IPS-15b (cell line): Measurements from ENCODE around the gene RBM44.

Experiments
- H3K27me3 ChIP-seq: one replicate; pipeline ENCODE4 v1.6.1; 2013; ENCODE audit warnings: low read length; ENCODE audit not compliant: control insufficient read depth, insufficient read depth
- H3K36me3 ChIP-seq: one replicate; pipeline ENCODE4 v1.6.1; 2013; ENCODE audit warnings: low read length; ENCODE audit not compliant: control insufficient read depth, insufficient read depth
- H3K4me1 ChIP-seq: one replicate; pipeline ENCODE4 v1.6.1; 2013; ENCODE audit warnings: mild to moderate bottlenecking, low read length; ENCODE audit not compliant: control insufficient read depth, insufficient read depth
- H3K4me3 ChIP-seq: one replicate; pipeline ENCODE4 v1.5.1; 2013; ENCODE audit warnings: low read depth, low read length
- H3K9ac ChIP-seq: one replicate; pipeline ENCODE4 v1.6.1; 2013; ENCODE audit warnings: low read depth, mild to moderate bottlenecking, low read length
- H3K9me3 ChIP-seq: one replicate; pipeline ENCODE4 v1.6.1; 2013; ENCODE audit warnings: mild to moderate bottlenecking, low read length; ENCODE audit not compliant: control insufficient read depth, insufficient read depth

Gene RBM44

DNA sequence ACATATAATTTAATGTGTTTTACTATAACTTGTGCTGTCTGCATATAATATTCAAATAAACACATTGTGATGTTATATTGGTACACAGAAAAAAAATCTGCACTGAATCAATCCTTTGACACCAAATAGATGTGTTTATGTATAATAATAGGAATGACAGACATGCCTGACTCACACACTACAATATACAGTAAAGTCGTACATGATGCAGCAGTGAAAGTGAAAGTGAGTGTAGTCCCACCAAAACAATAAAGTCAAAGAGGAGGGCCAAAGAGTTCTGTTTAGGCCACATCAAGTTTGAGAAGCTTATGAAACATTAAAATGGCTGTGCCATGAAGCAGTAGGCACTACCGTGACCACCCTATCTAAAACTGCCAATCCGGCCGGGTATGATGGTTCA, 8.2 kb upstream of the RBM44 start:
- H3K4me3 ChIP-seq, result no peak overlapping the region
- H3K4me1 ChIP-seq, result no peaks in the 10 kb centered on the region
- no peaks in the 10 kb centered on the region for H3K27me3 ChIP-seq
- H3K9me3 ChIP-seq, result no peaks in the 10 kb centered on the region
- no peaks in the 10 kb centered on the region for H3K36me3 ChIP-seq
- no peak overlapping the region for H3K9ac ChIP-seq

- Histone ChIP-seq H3K4me1 (no peaks in the 10 kb centered on the region), H3K4me3 (no peak overlapping the region), H3K36me3 (no peaks in the 10 kb centered on the region), H3K9me3 (no peaks in the 10 kb centered on the region), H3K27me3 (no peaks in the 10 kb centered on the region), H3K9ac (no peak overlapping the region)
These were observed 6.4 kb upstream of the RBM44 start for GRCh38 chr2:237791977-237792727.

- Histone ChIP-seq H3K4me1 (no peaks in the 10 kb centered on the region), H3K4me3 (no peak overlapping the region), H3K36me3 (no peaks in the 10 kb centered on the region), H3K9ac (no peak overlapping the region), H3K9me3 (no peaks in the 10 kb centered on the region), H3K27me3 (no peaks in the 10 kb centered on the region)
These were observed 1.3 kb upstream of the RBM44 start for GRCh38 chr2:237797253-237797652.

DNA sequence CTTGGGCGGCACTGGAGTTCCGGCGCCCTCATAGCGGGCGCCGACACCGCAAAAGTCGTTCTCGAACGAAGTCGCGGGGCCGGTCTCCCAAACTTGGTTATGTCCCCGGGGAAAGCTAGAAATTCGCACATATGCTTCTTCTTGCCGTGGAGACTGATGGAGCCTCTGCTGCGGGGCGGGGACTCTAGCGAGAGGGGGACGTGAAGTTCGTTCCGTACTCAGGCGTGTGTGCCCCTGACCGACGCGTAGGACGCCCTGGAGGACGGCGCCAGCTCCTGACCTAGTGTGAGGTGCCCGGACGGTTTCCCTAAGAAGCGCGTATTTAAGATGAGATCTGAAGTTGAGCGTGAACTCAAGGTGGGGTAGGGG, 465 bp downstream of the RBM44 start:
- Histone ChIP-seq H3K4me1 (no peaks in the 10 kb centered on the region), H3K27me3 (no peaks in the 10 kb centered on the region), H3K36me3 (no peaks in the 10 kb centered on the region), H3K9ac (no peak overlapping the region), H3K9me3 (no peaks in the 10 kb centered on the region), H3K4me3 (no peak overlapping the region)

DNA sequence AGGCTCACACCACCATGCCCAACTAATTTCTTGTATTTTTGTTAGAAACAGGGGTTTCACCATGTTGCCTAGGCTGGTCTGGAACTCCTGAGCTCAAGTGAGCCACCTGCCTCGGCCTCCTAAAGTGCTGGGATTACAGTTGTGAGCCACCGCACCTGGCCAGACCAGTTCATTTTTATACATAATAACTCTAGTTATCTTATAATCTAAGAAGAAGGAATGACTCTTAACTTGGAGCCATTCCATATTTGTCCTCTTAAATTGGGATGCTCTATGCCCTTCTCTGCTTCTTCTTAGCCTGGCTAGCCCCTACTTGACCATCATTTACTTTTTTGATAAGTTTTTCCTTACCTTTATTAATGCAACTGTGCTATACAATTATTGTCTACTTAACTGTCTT, 2.9 kb downstream of the RBM44 start:
- Histone ChIP-seq H3K4me3 (no peak overlapping the region), H3K36me3 (no peaks in the 10 kb centered on the region), H3K9me3 (no peaks in the 10 kb centered on the region), H3K9ac (no peak overlapping the region), H3K27me3 (no peaks in the 10 kb centered on the region), H3K4me1 (no peaks in the 10 kb centered on the region)

GRCh38 chr2:237806334-237806733, 7.8 kb downstream of the RBM44 start:
- Histone ChIP-seq H3K9me3 (no peaks in the 10 kb centered on the region), H3K27me3 (no peaks in the 10 kb centered on the region), H3K4me1 (no peaks in the 10 kb centered on the region), H3K9ac (no peak overlapping the region), H3K36me3 (no peaks in the 10 kb centered on the region), H3K4me3 (no peak overlapping the region)

GRCh38 chr2:237815637-237816036, 17.1 kb downstream of the RBM44 start:
- no peaks in the 10 kb centered on the region for H3K36me3 ChIP-seq
- no peak overlapping the region for H3K4me3 ChIP-seq
- H3K27me3 ChIP-seq, result no peaks in the 10 kb centered on the region
- no peak overlapping the region for H3K9ac ChIP-seq
- no peaks in the 10 kb centered on the region for H3K4me1 ChIP-seq
- no peaks in the 10 kb centered on the region for H3K9me3 ChIP-seq

GRCh38 chr2:237816531-237816930, 18.0 kb downstream of the RBM44 start:
- Histone ChIP-seq H3K36me3 (no peaks in the 10 kb centered on the region), H3K4me1 (no peaks in the 10 kb centered on the region), H3K27me3 (no peaks in the 10 kb centered on the region), H3K9ac (no peak overlapping the region), H3K9me3 (no peaks in the 10 kb centered on the region), H3K4me3 (no peak overlapping the region)

DNA sequence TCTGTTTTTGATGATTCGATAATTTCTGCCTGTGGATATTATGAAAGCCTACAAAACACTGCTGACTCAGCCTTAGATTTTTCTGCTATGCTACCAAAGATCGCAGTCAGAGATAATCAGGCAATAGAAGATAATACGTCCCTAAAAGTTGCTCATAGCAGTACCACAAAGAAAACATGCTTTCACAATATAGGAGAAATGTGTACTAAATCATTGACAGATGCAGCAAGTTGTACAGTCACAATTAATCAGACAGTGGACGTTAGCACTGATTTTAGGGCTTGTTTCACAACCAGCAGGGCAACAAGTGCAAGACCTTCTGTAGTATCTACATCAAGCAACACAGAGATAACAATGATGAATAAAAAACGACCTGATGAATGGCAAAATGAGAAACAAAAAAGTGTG, 19.5 kb downstream of the RBM44 start:
- H3K9ac ChIP-seq, result no peak overlapping the region
- no peaks in the 10 kb centered on the region for H3K36me3 ChIP-seq

GRCh38 chr2:237819231-237819630, 20.7 kb downstream of the RBM44 start:
- Histone ChIP-seq H3K9me3 (no peaks in the 10 kb centered on the region), H3K4me3 (no peak overlapping the region), H3K36me3 (no peaks in the 10 kb centered on the region), H3K4me1 (no peaks in the 10 kb centered on the region), H3K9ac (no peak overlapping the region), H3K27me3 (no peaks in the 10 kb centered on the region)

More for the DNA sequence above, 19.5 kb downstream of the RBM44 start:
- Histone ChIP-seq H3K9me3 (no peaks in the 10 kb centered on the region), H3K4me1 (no peaks in the 10 kb centered on the region), H3K27me3 (no peaks in the 10 kb centered on the region), H3K4me3 (no peak overlapping the region)

GRCh38 chr2:237820421-237820820, 21.8 kb downstream of the RBM44 start:
- H3K36me3 ChIP-seq, result no peaks in the 10 kb centered on the region
- H3K4me1 ChIP-seq, result no peaks in the 10 kb centered on the region
- H3K4me3 ChIP-seq, result no peak overlapping the region

GRCh38 chr2:237823544-237823943, 25.0 kb downstream of the RBM44 start:
- no peak overlapping the region for H3K9ac ChIP-seq

More at GRCh38 chr2:237820421-237820820, 21.8 kb downstream of the RBM44 start:
- Histone ChIP-seq H3K9ac (no peak overlapping the region), H3K27me3 (no peaks in the 10 kb centered on the region), H3K9me3 (no peaks in the 10 kb centered on the region)

More at GRCh38 chr2:237823544-237823943, 25.0 kb downstream of the RBM44 start:
- Histone ChIP-seq H3K4me3 (no peak overlapping the region), H3K36me3 (no peaks in the 10 kb centered on the region), H3K27me3 (no peaks in the 10 kb centered on the region), H3K4me1 (no peaks in the 10 kb centered on the region), H3K9me3 (no peaks in the 10 kb centered on the region)
